HL-60 (cell line): Measurements from ENCODE around the gene NUDCD3.

Experiments
- POLR2AphosphoS5 ChIP-seq: IDR thresholded peaks from 2 replicates; pipeline ENCODE4 v1.6.1; 2012; ENCODE audit warnings: low read depth
- TF ChIP-seq, protein P1 (sequence below): IDR thresholded peaks from one replicate; pipeline ENCODE4 v1.5.1; 2011; ENCODE audit warnings: low read length, control low read depth, inconsistent platforms; ENCODE audit not compliant: insufficient read depth
- TF ChIP-seq, protein P2 (sequence below): IDR thresholded peaks from 2 replicates; pipeline ENCODE4 v1.6.1; 2012; ENCODE audit warnings: low read depth; ENCODE audit not compliant: insufficient replicate concordance

DNA sequence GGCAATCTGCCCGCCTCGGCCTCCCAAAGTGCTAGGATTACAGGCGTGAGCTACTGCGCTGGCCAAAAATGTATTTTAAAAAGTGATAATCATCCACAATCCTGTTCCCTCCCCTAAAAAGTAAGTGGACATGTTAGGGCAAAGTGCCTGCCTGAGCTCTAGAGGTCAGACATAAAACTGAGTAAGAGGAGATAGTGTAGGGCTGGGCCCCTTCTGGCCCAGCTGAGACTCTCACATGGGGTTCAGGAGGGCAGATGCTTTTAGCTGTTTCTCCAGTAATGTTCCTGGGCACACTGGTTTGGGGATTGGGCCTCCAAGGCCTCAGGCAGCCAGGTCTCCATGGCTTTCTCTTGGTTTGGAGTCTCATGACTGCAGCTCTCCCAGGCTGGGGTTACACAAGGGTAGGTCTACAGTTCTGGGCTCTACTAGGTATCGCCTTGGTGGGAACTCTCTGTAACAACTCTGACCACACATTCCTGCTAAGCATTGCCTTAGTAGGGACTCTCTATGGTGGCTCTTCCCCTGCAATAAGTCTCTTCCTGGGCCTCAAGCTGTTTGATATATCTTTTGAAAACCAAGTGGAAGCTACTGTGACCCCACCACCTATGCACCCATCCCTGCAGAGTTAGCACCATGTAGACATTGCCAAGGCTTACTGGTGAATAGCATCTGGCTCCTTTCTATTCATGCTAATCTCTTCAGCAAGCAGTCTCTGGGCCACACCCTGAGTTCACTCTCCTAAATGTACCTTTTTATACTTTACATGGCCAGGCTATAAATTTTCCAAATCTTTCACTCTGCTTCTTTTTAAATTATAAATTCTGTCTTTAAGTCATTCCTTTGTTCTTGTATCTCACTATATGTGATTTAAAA, 6.9 kb upstream of the NUDCD3 start:
- TF ChIP-seq POLR2AphosphoS5, result no peak
- TF ChIP-seq, protein P1, sequence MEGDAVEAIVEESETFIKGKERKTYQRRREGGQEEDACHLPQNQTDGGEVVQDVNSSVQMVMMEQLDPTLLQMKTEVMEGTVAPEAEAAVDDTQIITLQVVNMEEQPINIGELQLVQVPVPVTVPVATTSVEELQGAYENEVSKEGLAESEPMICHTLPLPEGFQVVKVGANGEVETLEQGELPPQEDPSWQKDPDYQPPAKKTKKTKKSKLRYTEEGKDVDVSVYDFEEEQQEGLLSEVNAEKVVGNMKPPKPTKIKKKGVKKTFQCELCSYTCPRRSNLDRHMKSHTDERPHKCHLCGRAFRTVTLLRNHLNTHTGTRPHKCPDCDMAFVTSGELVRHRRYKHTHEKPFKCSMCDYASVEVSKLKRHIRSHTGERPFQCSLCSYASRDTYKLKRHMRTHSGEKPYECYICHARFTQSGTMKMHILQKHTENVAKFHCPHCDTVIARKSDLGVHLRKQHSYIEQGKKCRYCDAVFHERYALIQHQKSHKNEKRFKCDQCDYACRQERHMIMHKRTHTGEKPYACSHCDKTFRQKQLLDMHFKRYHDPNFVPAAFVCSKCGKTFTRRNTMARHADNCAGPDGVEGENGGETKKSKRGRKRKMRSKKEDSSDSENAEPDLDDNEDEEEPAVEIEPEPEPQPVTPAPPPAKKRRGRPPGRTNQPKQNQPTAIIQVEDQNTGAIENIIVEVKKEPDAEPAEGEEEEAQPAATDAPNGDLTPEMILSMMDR, result no peak
- TF ChIP-seq, protein P2, sequence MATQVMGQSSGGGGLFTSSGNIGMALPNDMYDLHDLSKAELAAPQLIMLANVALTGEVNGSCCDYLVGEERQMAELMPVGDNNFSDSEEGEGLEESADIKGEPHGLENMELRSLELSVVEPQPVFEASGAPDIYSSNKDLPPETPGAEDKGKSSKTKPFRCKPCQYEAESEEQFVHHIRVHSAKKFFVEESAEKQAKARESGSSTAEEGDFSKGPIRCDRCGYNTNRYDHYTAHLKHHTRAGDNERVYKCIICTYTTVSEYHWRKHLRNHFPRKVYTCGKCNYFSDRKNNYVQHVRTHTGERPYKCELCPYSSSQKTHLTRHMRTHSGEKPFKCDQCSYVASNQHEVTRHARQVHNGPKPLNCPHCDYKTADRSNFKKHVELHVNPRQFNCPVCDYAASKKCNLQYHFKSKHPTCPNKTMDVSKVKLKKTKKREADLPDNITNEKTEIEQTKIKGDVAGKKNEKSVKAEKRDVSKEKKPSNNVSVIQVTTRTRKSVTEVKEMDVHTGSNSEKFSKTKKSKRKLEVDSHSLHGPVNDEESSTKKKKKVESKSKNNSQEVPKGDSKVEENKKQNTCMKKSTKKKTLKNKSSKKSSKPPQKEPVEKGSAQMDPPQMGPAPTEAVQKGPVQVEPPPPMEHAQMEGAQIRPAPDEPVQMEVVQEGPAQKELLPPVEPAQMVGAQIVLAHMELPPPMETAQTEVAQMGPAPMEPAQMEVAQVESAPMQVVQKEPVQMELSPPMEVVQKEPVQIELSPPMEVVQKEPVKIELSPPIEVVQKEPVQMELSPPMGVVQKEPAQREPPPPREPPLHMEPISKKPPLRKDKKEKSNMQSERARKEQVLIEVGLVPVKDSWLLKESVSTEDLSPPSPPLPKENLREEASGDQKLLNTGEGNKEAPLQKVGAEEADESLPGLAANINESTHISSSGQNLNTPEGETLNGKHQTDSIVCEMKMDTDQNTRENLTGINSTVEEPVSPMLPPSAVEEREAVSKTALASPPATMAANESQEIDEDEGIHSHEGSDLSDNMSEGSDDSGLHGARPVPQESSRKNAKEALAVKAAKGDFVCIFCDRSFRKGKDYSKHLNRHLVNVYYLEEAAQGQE, result no peak
